Measurements from ENCODE around the gene SP1. TPM values are rescaled to one million over a fixed set of nuclear protein-coding genes. Genes with fewer than 3 reads are reported as not detected.
"Not testable (repeated sequence)": the region's sequence is repeated elsewhere in the genome, so short reads cannot be mapped to it uniquely, and the experiment has no call there.

The SP1 gene
- total and polyA plus RNA-seq, 8 donors = 69.5 to 82.0 (median 78.0) TPM

DNA sequence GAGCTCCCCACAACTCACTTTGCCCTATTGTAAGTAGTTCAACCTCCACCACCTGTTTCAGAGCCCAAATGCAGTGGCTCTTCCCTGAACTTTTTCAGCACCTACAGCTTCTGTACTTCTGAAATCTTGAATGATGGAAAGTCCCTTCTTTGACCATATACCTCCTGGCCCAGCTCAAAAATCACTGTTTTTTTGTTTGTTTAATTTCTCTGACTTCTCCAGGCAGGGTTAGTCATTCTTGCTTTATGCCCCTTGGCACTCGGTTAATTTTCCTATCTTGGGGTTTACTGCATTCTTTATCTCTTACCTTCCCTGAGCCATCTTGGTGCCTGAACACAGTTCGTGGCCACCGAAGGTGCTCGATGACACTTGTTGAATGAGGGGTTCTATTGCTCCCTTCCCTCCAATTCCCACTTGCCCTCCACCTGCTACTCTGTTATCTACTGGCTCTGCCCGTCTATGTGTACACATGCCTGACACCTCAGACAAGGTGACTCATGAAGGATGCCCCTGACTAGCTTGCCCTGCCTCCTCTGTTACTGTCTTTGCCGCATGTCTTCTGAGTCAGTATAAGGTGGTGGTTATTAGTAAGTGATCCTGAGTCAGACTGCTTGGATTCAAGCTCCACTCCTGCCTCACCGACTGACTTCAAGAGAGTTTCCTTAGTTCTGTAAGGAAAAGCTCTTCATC is 48.1 kb downstream of the SP1 start:
- Histone ChIP-seq H3K27me3 (no peaks in the 10 kb centered on the region), H3K4me1 (no peaks in the 10 kb centered on the region), H3K4me3 (no peak overlapping the region), H3K9me3 (no peaks in the 10 kb centered on the region), H3K27ac (no peak overlapping the region), H3K36me3 (no peaks in the 10 kb centered on the region)
- intact Hi-C loops (cut with DNase I) = no loop called here
- TF ChIP-seq, protein P1, sequence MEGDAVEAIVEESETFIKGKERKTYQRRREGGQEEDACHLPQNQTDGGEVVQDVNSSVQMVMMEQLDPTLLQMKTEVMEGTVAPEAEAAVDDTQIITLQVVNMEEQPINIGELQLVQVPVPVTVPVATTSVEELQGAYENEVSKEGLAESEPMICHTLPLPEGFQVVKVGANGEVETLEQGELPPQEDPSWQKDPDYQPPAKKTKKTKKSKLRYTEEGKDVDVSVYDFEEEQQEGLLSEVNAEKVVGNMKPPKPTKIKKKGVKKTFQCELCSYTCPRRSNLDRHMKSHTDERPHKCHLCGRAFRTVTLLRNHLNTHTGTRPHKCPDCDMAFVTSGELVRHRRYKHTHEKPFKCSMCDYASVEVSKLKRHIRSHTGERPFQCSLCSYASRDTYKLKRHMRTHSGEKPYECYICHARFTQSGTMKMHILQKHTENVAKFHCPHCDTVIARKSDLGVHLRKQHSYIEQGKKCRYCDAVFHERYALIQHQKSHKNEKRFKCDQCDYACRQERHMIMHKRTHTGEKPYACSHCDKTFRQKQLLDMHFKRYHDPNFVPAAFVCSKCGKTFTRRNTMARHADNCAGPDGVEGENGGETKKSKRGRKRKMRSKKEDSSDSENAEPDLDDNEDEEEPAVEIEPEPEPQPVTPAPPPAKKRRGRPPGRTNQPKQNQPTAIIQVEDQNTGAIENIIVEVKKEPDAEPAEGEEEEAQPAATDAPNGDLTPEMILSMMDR (IDR thresholded peaks at IDR 0.05) = no peak
- peak; percentile 64 for ATAC-seq
- DNase-seq = peak in 1 of 4 donors; percentile 11

DNA sequence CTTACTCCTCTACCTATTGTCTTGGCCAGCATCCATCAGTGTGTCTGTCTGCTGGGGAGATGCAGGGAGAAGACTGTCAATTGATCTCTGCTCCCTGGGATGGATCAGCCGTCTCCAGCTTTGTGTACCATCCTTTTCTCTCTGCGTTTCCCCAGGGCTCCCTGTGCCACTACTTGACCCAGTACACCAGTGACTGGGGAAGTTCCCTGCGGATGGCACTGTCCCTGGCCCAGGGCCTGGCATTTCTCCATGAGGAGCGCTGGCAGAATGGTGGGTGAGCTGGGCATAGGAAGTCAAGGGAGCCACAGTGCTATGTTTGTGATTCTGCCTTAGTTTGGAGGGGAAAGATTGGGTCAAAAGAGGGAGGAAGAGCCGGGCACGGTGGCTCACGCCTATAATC is 48.8 kb downstream of the SP1 start:
- intact Hi-C loops (cut with DNase I) = no loop called here
- no peak overlapping the region for H3K27ac ChIP-seq
- TF ChIP-seq, protein P1 (IDR thresholded peaks at IDR 0.05) = no peak
- H3K27me3 ChIP-seq = no peaks in the 10 kb centered on the region
- ATAC-seq = no peak
- no peaks in the 10 kb centered on the region for H3K9me3 ChIP-seq
- H3K4me3 ChIP-seq = no peak overlapping the region
- H3K36me3 ChIP-seq = no peaks in the 10 kb centered on the region
- no peaks in the 10 kb centered on the region for H3K4me1 ChIP-seq
- no peak for DNase-seq

- DNase-seq = no peak
- no peak overlapping the region for H3K27ac ChIP-seq
- no peak overlapping the region for H3K4me3 ChIP-seq
- no peaks in the 10 kb centered on the region for H3K4me1 ChIP-seq
- TF ChIP-seq, protein P1 (IDR thresholded peaks at IDR 0.05) = no peak
- no peaks in the 10 kb centered on the region for H3K27me3 ChIP-seq
- no peaks in the 10 kb centered on the region for H3K9me3 ChIP-seq
- no peak for ATAC-seq
- no peaks in the 10 kb centered on the region for H3K36me3 ChIP-seq
- intact Hi-C loops (cut with DNase I) = no loop called here
Measured at GRCh38 chr12:53430116-53430515, 50.1 kb downstream of the SP1 start.

- no peak for ATAC-seq
- intact Hi-C loops (cut with DNase I) = no loop called here
Measured at GRCh38 chr12:53431187-53431586, 51.2 kb downstream of the SP1 start.

GRCh38 chr12:53435326-53435725 is 55.4 kb downstream of the SP1 start:
- ATAC-seq; intact Hi-C loops (cut with DNase I); H3K4me3 ChIP-seq; DNase-seq; H3K27ac ChIP-seq; H3K36me3 ChIP-seq; H3K27me3 ChIP-seq; H3K9me3 ChIP-seq; H3K4me1 ChIP-seq: not testable (repeated sequence)

More at GRCh38 chr12:53431187-53431586, 51.2 kb downstream of the SP1 start:
- H3K27ac ChIP-seq = no peak overlapping the region
- no peak for DNase-seq
- no peaks in the 10 kb centered on the region for H3K9me3 ChIP-seq
- no peak overlapping the region for H3K4me3 ChIP-seq
- H3K27me3 ChIP-seq = no peaks in the 10 kb centered on the region
- no peaks in the 10 kb centered on the region for H3K36me3 ChIP-seq
- TF ChIP-seq, protein P1 (IDR thresholded peaks at IDR 0.05) = no peak
- no peaks in the 10 kb centered on the region for H3K4me1 ChIP-seq

GRCh38 chr12:53439582-53439981 is 59.6 kb downstream of the SP1 start:
- ATAC-seq; H3K27me3 ChIP-seq; DNase-seq; intact Hi-C loops (cut with DNase I); H3K9me3 ChIP-seq; H3K4me3 ChIP-seq; H3K27ac ChIP-seq: not testable (repeated sequence)
- Histone ChIP-seq H3K4me1 (peaks cover 15 to 23% of the 10 kb centered on the region in 2 donors), H3K36me3 (peaks cover 0 to 11% of the 10 kb centered on the region in 2 donors)
